ENCODE results near the gene AMER3. TPM values are rescaled to one million over a fixed set of nuclear protein-coding genes. Genes with fewer than 3 reads are reported as not detected.

The AMER3 gene
- total and polyA plus RNA-seq, 2 of the 4 experiments (the other 2 are of a cell fraction), result not detected

DNA sequence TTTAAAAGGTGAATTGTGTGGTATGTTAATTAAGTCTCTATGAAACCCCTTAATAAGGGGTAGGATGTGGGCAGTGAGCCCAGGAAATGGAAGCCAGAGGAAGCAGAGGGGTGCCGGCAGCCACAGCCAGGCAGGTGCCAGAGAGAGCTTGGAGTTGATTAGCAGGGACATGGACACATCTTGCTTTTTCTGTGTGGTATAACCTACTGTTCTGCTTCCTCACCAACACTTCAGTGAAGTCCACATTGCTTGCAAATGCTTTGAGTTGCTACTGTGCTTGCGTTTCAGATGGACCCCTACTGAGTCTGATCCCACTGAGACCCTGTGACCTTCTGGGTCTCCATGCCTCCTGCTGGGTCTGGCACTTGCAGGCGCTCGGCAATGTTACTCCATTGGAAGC lies 51.0 kb downstream of the AMER3 start:
- WGBS, 2 experiments (ENCODE audit: extremely low coverage in 2 of 2, insufficient read length in 1 of 2), result no CpG with 5 or more reads among the region's 4 CpGs
- no peak overlapping the region for H4K91ac ChIP-seq (ENCODE audit: insufficient read depth, low read depth, low read length)
- no peak overlapping the region for H3K56ac ChIP-seq (ENCODE audit: extremely low read depth, insufficient read depth, low read length)
- ChIA-PET POLR2A (ENCODE audit: unreplicated experiment) (no interaction called here), CTCF (no interaction called here)
- no peak overlapping the region for H3K9ac ChIP-seq (ENCODE audit: low read depth, low read length)
- no peaks in the 10 kb centered on the region for H3K4me1 ChIP-seq (ENCODE audit: control insufficient read depth, insufficient read depth, low read length)
- H2BK5ac ChIP-seq (ENCODE audit: low read depth, low read length, poor library complexity, severe bottlenecking), result no peak overlapping the region
- ATAC-seq (ENCODE audit: low read depth) (no peak), DNase-seq (no peak)
- no peak overlapping the region for H3K18ac ChIP-seq (ENCODE audit: low read depth, low read length)
- intact Hi-C loops (cut with micrococcal nuclease), result no loop called here
- no peak overlapping the region for H3K14ac ChIP-seq (replicated peaks; ENCODE audit: low read depth, low read length)
- H3K4me2 ChIP-seq (ENCODE audit: low read depth, low read length), result no peak overlapping the region
- H3K9me1 ChIP-seq (ENCODE audit: insufficient read depth, low read length), result no peaks in the 10 kb centered on the region
- no peaks in the 10 kb centered on the region for H3K9me3 ChIP-seq (ENCODE audit: control insufficient read depth, insufficient read depth, low read length)
- H2AFZ ChIP-seq (replicated peaks; ENCODE audit: low read length, poor library complexity), result no peak overlapping the region
- no peak overlapping the region for H3K4me3 ChIP-seq (ENCODE audit: insufficient read depth, low read depth, low read length)
- BruUV-seq (replicated peaks), result no TSS peak
- H4K8ac ChIP-seq (ENCODE audit: low read depth in 2 of 2, low read length in 2 of 2), result no peak overlapping the region
- H2AK5ac ChIP-seq (ENCODE audit: low read depth, low read length), result no peak overlapping the region
- H2BK120ac ChIP-seq (ENCODE audit: low read depth, low read length), result no peak overlapping the region
- no peaks in the 10 kb centered on the region for H3K79me1 ChIP-seq (ENCODE audit: low read depth in 1 of 2, low read length in 2 of 2)
- no peak overlapping the region for H2AK9ac ChIP-seq (replicated peaks; ENCODE audit: low read depth, low read length, poor library complexity)
- no peak overlapping the region for H3K23ac ChIP-seq (ENCODE audit: low read depth, low read length)
- in situ Hi-C loops (cut with MboI; ENCODE audit: low sequenced_read_pairs), result no loop called here
- no peak overlapping the region for H3K27ac ChIP-seq (ENCODE audit: insufficient read depth, low read length)
- H2BK15ac ChIP-seq (ENCODE audit: low read depth, low read length), result no peak overlapping the region
- H3K4ac ChIP-seq (ENCODE audit: low read depth, low read length), result no peak overlapping the region
- no peak overlapping the region for H4K5ac ChIP-seq (ENCODE audit: low read depth, low read length)
- no peaks in the 10 kb centered on the region for H4K20me1 ChIP-seq (ENCODE audit: insufficient read depth, low read length)
- no peaks in the 10 kb centered on the region for H3K36me3 ChIP-seq (ENCODE audit: control insufficient read depth, insufficient read depth, low read length)
- TF ChIP-seq, protein P1, sequence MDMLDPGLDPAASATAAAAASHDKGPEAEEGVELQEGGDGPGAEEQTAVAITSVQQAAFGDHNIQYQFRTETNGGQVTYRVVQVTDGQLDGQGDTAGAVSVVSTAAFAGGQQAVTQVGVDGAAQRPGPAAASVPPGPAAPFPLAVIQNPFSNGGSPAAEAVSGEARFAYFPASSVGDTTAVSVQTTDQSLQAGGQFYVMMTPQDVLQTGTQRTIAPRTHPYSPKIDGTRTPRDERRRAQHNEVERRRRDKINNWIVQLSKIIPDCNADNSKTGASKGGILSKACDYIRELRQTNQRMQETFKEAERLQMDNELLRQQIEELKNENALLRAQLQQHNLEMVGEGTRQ (IDR thresholded peaks at IDR 0.05; ENCODE audit: low read depth, low read length), result no peak
- no peak for TF ChIP-seq NFE2L2 (IDR thresholded peaks at IDR 0.05; ENCODE audit: low read depth, low read length)
- TF ChIP-seq FOS (IDR thresholded peaks at IDR 0.05; ENCODE audit: low read depth, low read length), result no peak
- TF ChIP-seq, protein P2, sequence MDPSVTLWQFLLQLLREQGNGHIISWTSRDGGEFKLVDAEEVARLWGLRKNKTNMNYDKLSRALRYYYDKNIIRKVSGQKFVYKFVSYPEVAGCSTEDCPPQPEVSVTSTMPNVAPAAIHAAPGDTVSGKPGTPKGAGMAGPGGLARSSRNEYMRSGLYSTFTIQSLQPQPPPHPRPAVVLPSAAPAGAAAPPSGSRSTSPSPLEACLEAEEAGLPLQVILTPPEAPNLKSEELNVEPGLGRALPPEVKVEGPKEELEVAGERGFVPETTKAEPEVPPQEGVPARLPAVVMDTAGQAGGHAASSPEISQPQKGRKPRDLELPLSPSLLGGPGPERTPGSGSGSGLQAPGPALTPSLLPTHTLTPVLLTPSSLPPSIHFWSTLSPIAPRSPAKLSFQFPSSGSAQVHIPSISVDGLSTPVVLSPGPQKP (IDR thresholded peaks at IDR 0.05; ENCODE audit: borderline replicate concordance, low read depth, low read length), result no peak
- TF ChIP-seq MXI1 (IDR thresholded peaks at IDR 0.05; ENCODE audit: borderline replicate concordance, low read depth, low read length), result no peak
- TF ChIP-seq CEBPB (IDR thresholded peaks at IDR 0.05; ENCODE audit: low read depth, low read length), result no peak
- TF ChIP-seq POLR2A (IDR thresholded peaks at IDR 0.05; ENCODE audit: low read depth, low read length), result no peak
- no peak for TF ChIP-seq CHD1 (IDR thresholded peaks at IDR 0.05; ENCODE audit: low read depth, low read length)
- TF ChIP-seq MAZ (IDR thresholded peaks at IDR 0.05; ENCODE audit: borderline replicate concordance, low read depth, low read length), result no peak
- TF ChIP-seq RFX5 (IDR thresholded peaks at IDR 0.05; ENCODE audit: low read depth, low read length), result no peak
- no peak for TF ChIP-seq MAFK (IDR thresholded peaks at IDR 0.05; ENCODE audit: low read depth, low read length)
- TF ChIP-seq SMC3 (IDR thresholded peaks at IDR 0.05; ENCODE audit: low read depth, low read length), result no peak
- no peak for TF ChIP-seq RCOR1 (IDR thresholded peaks at IDR 0.05; ENCODE audit: insufficient replicate concordance, low read length)
- TF ChIP-seq, protein P3, sequence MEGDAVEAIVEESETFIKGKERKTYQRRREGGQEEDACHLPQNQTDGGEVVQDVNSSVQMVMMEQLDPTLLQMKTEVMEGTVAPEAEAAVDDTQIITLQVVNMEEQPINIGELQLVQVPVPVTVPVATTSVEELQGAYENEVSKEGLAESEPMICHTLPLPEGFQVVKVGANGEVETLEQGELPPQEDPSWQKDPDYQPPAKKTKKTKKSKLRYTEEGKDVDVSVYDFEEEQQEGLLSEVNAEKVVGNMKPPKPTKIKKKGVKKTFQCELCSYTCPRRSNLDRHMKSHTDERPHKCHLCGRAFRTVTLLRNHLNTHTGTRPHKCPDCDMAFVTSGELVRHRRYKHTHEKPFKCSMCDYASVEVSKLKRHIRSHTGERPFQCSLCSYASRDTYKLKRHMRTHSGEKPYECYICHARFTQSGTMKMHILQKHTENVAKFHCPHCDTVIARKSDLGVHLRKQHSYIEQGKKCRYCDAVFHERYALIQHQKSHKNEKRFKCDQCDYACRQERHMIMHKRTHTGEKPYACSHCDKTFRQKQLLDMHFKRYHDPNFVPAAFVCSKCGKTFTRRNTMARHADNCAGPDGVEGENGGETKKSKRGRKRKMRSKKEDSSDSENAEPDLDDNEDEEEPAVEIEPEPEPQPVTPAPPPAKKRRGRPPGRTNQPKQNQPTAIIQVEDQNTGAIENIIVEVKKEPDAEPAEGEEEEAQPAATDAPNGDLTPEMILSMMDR (conservative IDR thresholded peaks at IDR 0.05; ENCODE audit: low read depth, low read length), result no peak
- TF ChIP-seq BHLHE40 (IDR thresholded peaks at IDR 0.05; ENCODE audit: low read depth, low read length), result no peak
- no peak for TF ChIP-seq RAD21 (IDR thresholded peaks at IDR 0.05; ENCODE audit: low read length)
- dilution Hi-C loops (cut with HindIII; ENCODE audit: low sequenced_read_pairs, unreplicated experiment), result no loop called here
- no peak overlapping the region for H2BK20ac ChIP-seq (ENCODE audit: low read depth, low read length)
- no peaks in the 10 kb centered on the region for H3K27me3 ChIP-seq (ENCODE audit: control insufficient read depth, insufficient read depth, low read length)
